Anterior cingulate cortex (tissue), 58 donors: ENCODE measurements around the gene SPDYA.
A peak's percentile ranks its signal among the peaks of the same experiment; 100 is the strongest.
"Not testable (repeated sequence)": the region's sequence is repeated elsewhere in the genome, so short reads cannot be mapped to it uniquely, and the experiment has no call there.

ENCODE experiments used
- DNase-seq, 58 donors: peaks; one replicate each; lab custom pipeline; 2025; lab: John Stamatoyannopoulos, UW

The SPDYA gene

GRCh38 chr2:28810384-28811285, at the start of gene SPDYA:
Gene SPDYA, plus strand, starts transcription at chr2:28810834. Its CDS starts 5,181 bp downstream, at chr2:28816015.
- DNase-seq, result peak in 53 of 58 donors; percentile 2 to 77 (median 46)

GRCh38 chr2:28761420-28761819, 49.2 kb upstream of the SPDYA start:
- no peak for DNase-seq

- peak in 1 of 58 donors; percentile 12 for DNase-seq
Measured at GRCh38 chr2:28764909-28765711, 45.5 kb upstream of the SPDYA start.

GRCh38 chr2:28766070-28766469, 44.6 kb upstream of the SPDYA start:
- DNase-seq, result no peak

- no peak for DNase-seq
Measured at GRCh38 chr2:28767337-28767736, 43.3 kb upstream of the SPDYA start.

GRCh38 chr2:28768422-28768821, 42.2 kb upstream of the SPDYA start:
- no peak for DNase-seq

GRCh38 chr2:28768952-28769351, 41.7 kb upstream of the SPDYA start:
- DNase-seq, result no peak

- DNase-seq, result no peak
Measured at GRCh38 chr2:28772351-28772750, 38.3 kb upstream of the SPDYA start.

GRCh38 chr2:28776471-28776870, 34.2 kb upstream of the SPDYA start:
- DNase-seq, result no peak

GRCh38 chr2:28778392-28778791, 32.2 kb upstream of the SPDYA start:
- DNase-seq, result no peak

- DNase-seq, result no peak
Measured at GRCh38 chr2:28779001-28779400, 31.6 kb upstream of the SPDYA start.

- no peak for DNase-seq
Measured at GRCh38 chr2:28780496-28780895, 30.1 kb upstream of the SPDYA start.

GRCh38 chr2:28782423-28782822, 28.2 kb upstream of the SPDYA start:
- DNase-seq, result no peak

GRCh38 chr2:28784570-28784969, 26.1 kb upstream of the SPDYA start:
- not testable (repeated sequence) for DNase-seq

GRCh38 chr2:28796620-28797019, 14.0 kb upstream of the SPDYA start:
- DNase-seq, result no peak

GRCh38 chr2:28801726-28802125, 8.9 kb upstream of the SPDYA start:
- no peak for DNase-seq

GRCh38 chr2:28802975-28803429, 7.6 kb upstream of the SPDYA start:
- DNase-seq, result no peak

GRCh38 chr2:28809927-28810326, 707 bp upstream of the SPDYA start:
- DNase-seq, result peak in 1 of 58 donors; percentile 3

GRCh38 chr2:28818053-28818452, 7.4 kb downstream of the SPDYA start:
- DNase-seq, result no peak

GRCh38 chr2:28821295-28821958, 10.8 kb downstream of the SPDYA start:
- DNase-seq, result peak in 12 of 58 donors; percentile 0 to 25 (median 3)

GRCh38 chr2:28822036-28822435, 11.4 kb downstream of the SPDYA start:
- no peak for DNase-seq
